Fibroblast of skin of right quadriceps (primary cell): Measurements from ENCODE around the gene MPPED2.

Source experiments
- DNase-seq: peaks from one replicate; pipeline ENCODE4 v3.0.0-alpha.2; 2013

MPPED2 gene

GRCh38 chr11:30406978-30407762, 179.0 kb downstream of the MPPED2 start:
- DNase-seq = no peak

DNA sequence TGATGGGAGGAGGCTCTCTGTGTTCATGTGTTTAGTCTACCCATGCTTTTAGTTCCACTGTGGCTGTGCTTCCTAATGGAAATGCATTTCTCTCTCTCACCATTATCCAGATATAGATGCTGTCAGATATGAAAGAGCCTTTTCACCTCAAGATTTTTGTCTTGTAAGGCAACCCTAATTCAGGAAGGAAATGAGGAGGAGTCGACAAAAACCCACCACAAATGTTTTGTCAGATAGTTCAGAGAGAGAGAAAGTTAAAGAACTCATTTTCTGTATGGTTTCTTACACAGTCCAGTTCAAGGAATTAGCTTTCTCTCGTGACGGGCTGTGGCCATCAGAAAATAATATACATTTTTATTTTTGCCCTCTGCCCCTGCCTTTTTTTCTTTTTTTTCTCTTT, 180.8 kb downstream of the MPPED2 start:
- no peak for DNase-seq

DNA sequence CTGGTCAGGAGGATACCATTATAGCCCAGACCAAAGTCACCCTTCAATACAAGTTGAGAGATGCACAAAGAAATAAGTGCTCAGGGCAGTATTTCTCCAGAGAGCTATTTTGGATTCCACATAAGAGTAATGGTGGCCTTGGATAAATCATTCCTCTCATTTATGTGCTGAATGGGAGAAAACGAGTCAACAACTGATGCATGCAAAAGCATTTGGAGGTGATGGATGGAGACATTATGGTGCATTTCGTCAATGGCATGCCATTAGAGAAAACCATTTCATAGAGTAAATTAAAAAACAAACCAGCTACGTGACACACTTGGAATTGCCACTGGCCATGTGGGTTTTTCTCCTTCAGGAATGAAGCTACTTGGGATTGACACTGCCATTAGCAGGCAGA, 182.0 kb downstream of the MPPED2 start:
- no peak for DNase-seq

DNA sequence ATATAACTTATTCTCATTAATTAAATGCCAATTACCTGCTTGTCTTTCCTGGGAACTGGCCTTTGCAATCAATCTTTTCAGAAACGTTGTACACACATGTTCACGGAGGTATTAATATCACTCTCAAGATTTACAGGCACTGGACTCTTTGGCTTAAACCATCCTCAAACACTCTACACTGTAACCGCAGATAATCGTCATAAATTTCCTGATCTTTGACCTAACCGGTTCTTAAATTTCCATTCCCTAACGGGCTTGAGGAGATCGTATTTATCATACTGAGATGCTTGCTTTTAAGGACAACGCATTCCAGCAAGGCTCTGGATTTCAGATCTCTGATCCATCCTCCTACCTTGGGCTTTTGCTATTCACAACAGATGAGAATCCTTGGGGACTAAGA, 190.4 kb downstream of the MPPED2 start:
- DNase-seq = no peak

GRCh38 chr11:30393012-30393411, 193.1 kb downstream of the MPPED2 start:
- no peak for DNase-seq

- DNase-seq = peak; percentile 5
These were observed 193.8 kb downstream of the MPPED2 start for GRCh38 chr11:30392221-30392784.

- no peak for DNase-seq
These were observed 197.2 kb downstream of the MPPED2 start for GRCh38 chr11:30388957-30389356.

DNA sequence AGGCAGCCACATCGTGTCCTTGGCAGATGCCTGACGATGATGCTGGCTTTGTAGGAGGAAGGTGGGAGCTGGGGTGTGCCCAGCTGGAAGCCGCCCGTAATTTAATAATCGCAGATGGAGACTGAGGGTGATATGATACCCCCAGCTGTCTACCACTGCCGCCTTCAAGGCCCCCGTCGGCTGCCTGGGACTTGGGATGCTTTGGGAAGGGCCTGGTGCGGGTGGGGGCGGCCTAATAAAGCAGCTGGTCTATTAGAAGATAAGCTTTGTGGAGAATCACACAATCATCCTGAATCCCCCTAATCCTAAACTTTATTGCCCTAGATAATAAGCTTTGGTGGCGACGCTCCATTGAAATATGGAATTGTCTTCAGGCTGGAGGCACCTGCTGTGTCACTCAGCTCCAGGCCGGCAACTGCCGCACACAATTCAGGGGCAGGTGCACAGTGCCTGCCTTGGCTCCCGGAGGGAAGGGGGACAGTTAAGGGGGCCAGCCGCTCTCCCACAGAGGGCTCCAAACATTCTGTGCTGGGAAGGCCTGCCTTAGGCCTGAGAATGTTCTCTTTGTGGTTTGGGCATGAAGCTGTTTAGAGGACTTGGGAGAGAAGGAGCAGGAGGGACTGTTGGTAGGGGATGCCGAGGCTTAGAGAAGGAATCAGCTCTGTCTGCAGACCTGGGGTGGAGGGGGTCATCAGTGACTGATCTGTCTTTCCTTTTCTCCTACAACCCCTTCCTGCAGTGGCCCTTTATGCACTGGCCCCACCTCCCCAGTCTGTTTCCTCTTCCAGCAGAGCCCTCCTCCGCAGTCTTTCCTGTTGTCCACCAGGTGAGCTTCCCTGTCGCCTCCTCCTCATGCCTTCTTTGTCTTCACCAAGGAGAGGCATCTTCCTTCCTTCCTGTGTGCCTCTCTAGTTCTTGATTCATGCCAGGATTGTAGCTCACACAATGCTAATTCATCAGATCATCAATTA, 198.0 kb downstream of the MPPED2 start:
- DNase-seq = no peak

DNA sequence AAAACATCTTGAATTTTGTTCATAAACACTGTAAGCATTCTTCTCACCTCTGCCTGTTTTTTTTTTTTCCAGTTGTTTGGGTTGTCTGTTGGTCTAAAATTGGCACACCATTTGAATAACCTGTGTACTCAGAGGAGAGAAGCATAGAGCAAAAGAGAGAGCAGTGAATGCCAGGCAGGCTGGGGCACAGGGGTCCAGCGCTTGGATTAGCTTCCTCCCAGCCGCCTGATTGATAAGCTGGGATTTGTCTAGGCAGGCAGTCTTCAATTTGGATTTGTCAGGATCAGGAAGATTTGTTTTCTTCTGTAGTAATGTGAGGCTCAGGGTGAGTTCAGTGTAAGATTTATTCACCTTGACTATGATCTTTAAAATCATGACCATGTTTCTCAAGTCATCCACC, 204.3 kb downstream of the MPPED2 start:
- DNase-seq = no peak

GRCh38 chr11:30380846-30381245, 205.3 kb downstream of the MPPED2 start:
- no peak for DNase-seq

DNA sequence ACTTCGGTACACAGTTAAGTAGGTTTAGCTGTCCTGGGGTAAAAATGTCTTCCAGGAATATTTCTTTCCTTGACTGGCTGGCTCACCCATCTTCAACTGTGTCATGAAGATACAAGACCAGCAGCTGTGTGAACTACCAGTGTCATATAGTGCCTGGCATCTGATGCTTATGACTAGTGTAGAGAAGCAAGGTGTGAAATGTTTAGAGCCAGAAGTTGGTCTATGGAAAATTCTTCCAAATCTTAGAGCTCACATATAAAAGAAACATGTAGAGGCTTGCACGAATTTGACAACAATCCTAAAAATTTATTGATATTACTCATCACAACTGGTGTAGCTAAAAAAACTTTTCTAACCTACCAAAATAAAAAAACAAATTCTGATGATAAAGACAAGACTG, 208.8 kb downstream of the MPPED2 start:
- no peak for DNase-seq

- no peak for DNase-seq
These were observed 216.0 kb downstream of the MPPED2 start for GRCh38 chr11:30370164-30370563.

GRCh38 chr11:30368394-30368793, 217.8 kb downstream of the MPPED2 start:
- DNase-seq = no peak

DNA sequence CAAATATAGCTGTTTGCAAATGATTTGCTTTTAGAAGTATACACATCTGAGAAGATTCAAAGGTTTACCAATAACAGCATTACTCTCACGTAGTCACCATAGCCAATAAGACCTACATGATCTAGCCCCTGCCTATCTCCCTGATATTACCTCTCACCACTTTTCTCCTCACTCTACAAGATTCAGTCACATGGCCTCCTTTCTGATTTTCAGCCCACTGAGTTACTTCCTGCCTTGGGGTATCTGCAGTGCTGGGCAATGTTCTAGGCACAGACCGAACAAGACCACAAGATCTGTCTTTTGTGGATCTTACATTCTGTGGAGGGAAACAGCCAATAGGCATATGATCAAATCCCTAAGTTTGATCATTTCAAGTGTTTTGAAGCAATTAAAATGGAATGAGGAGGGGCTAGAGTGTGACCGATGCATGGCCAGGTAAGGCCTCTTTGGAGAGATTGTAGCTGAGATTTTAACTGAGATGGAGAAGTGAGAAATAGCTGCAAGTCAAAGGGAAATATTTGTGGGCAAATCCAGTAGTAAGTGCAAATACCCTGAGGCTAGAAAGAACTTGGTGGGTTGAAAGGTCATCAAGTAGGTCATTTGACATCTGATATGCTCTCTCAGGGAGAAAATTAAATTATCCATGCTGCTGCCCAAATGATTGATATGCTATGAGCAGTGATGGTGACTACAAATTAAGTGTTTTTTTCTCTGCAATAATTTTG, 220.2 kb downstream of the MPPED2 start:
- DNase-seq = no peak

GRCh38 chr11:30364837-30365482, 221.2 kb downstream of the MPPED2 start:
- no peak for DNase-seq

GRCh38 chr11:30364139-30364836, 221.9 kb downstream of the MPPED2 start:
- DNase-seq = no peak

DNA sequence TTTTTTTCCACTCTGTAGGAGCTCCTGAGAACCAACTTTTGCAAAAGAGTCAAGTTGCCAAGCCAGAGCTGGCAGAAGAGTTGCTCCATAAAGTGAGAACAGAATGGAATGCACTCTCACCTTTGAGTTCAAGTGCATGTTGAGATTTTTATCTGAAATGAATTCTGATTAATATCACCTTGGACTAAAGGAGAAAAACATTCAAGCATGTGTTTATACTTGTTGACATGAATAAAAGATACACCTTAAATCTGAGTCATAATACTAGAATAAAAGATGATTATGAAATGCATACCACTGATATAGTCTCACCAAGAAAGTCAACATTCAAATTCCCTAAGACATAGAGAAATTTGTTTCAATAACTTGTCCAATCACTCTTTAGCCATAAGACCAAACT, 225.4 kb downstream of the MPPED2 start:
- DNase-seq = no peak
